Calu3 (cell line): ENCODE results near the gene LRRC8E. TPM values are rescaled to one million over a fixed set of nuclear protein-coding genes. Genes with fewer than 3 reads are reported as not detected.

Experiments used
- BruUV-seq: library from RNA; stranded (reverse); fragments of 400-500 nt; replicated peaks from 2 replicates; lab custom pipeline; 2021; lab: Mats Ljungman, UMichigan
- CTCF ChIA-PET: fragments of 300-600 bp; sonication (Branson Sonifier 250); formaldehyde crosslinking; loops from one replicate; lab custom pipeline; 2022; ENCODE audit warnings: antibody characterized with exemption; lab: Charles Lee
- DNase-seq: peaks from one replicate; pipeline ENCODE4 v3.0.0; 2022
- H3K27ac Mint-ChIP-seq: one replicate; pipeline ENCODE4 v1.8.0; 2022; ENCODE audit warnings: mixed read lengths; ENCODE audit not compliant: unreplicated experiment
- H3K27me3 Mint-ChIP-seq: one replicate; pipeline ENCODE4 v1.8.0; 2022; ENCODE audit warnings: mixed read lengths; ENCODE audit not compliant: unreplicated experiment
- H3K36me3 Mint-ChIP-seq: one replicate; pipeline ENCODE4 v1.8.0; 2022; ENCODE audit warnings: mild to moderate bottlenecking, moderate library complexity, mixed read lengths; ENCODE audit not compliant: insufficient read depth, unreplicated experiment
- H3K4me1 Mint-ChIP-seq: one replicate; pipeline ENCODE4 v1.8.0; 2022; ENCODE audit warnings: mild to moderate bottlenecking, low read depth, mixed read lengths; ENCODE audit not compliant: unreplicated experiment
- H3K4me3 Mint-ChIP-seq: one replicate; pipeline ENCODE4 v1.8.0; 2022; ENCODE audit warnings: mild to moderate bottlenecking, low read depth, moderate library complexity, mixed read lengths; ENCODE audit not compliant: unreplicated experiment
- H3K9me3 Mint-ChIP-seq: one replicate; pipeline ENCODE4 v1.8.0; 2022; ENCODE audit warnings: low read depth, mixed read lengths; ENCODE audit not compliant: unreplicated experiment
- CTCF ChIP-seq: fragments of 200-600 bp; IDR thresholded peaks from one replicate; pipeline ENCODE4 v1.8.0; 2022; ENCODE audit warnings: antibody characterized with exemption; ENCODE audit not compliant: unreplicated experiment
- intact Hi-C: fragments of 100-400 bp; cut with micrococcal nuclease; formaldehyde crosslinking; loops from one replicate; pipeline ENCODE4 v1.10.0; 2022; ENCODE audit not compliant: unreplicated experiment
- total RNA-seq: library from RNA; stranded (reverse); gene quantifications from 2 replicates; pipeline ENCODE4 v1.2.3, GENCODE V29; 2022

The LRRC8E gene
- total RNA-seq, 1 experiment from 2014 or later: 8.0 TPM

DNA sequence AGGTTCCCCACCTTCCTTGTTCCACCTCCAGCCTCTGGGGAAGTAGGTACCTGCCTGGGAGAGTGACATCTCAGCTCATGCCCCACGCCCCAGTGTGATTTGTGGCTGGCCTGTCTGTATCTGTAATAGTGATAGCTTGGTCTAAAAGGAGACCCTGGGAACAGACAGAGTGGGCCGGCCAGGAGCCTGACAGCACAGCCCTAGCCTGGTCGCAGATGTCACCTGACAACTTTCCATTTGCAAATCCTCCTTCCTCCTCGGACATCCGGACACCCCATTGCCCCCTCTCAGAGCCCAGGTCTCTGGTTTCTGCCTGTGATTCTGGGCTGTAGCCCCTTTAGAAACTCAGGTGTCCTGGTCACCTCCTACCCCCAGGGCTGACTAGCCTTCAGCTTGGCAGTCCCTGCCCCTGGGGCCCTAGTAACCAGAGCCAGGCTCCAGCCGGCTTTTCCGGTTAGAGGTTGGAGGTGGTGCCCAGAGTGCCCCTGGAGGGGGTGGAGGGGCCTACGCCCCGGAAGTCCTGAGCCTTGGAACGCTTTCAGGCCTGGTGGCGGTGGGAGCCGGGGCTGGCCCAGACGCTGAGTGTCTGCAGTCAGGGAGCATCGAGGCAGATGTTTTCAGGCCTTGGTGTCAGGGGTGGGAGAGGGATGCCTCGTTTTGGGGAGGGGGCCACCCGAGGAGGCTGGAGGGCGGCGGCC, 6.5 kb downstream of the LRRC8E start:
- CTCF ChIA-PET: interaction anchor here (0.9 kb wide), 1 partner anchor 9 kb away, joined by 3 read pairs; the partner anchor contains the start of gene MAP2K7
- peak overlapping the region; percentile 54 for H3K27ac Mint-ChIP-seq
- peak overlapping the region; percentile 21 for H3K4me3 Mint-ChIP-seq
- BruUV-seq: no TSS peak
- H3K27me3 Mint-ChIP-seq: no peaks in the 10 kb centered on the region
- no peaks in the 10 kb centered on the region for H3K36me3 Mint-ChIP-seq
- DNase-seq: peak; percentile 71
- no peaks in the 10 kb centered on the region for H3K4me1 Mint-ChIP-seq
- intact Hi-C loops: no loop called here
- TF ChIP-seq CTCF: no peak
- H3K9me3 Mint-ChIP-seq: no peaks in the 10 kb centered on the region

- H3K4me1 Mint-ChIP-seq: no peaks in the 10 kb centered on the region
- intact Hi-C loops: no loop called here
- H3K4me3 Mint-ChIP-seq: no peak overlapping the region
- CTCF ChIA-PET: no interaction called here
- no peaks in the 10 kb centered on the region for H3K9me3 Mint-ChIP-seq
- BruUV-seq: no TSS peak
- H3K27me3 Mint-ChIP-seq: no peaks in the 10 kb centered on the region
- H3K27ac Mint-ChIP-seq: no peak overlapping the region
- TF ChIP-seq CTCF: no peak
- no peaks in the 10 kb centered on the region for H3K36me3 Mint-ChIP-seq
- DNase-seq: no peak
Observed at GRCh38 chr19:7895565-7895964, 7.3 kb downstream of the LRRC8E start.

DNA sequence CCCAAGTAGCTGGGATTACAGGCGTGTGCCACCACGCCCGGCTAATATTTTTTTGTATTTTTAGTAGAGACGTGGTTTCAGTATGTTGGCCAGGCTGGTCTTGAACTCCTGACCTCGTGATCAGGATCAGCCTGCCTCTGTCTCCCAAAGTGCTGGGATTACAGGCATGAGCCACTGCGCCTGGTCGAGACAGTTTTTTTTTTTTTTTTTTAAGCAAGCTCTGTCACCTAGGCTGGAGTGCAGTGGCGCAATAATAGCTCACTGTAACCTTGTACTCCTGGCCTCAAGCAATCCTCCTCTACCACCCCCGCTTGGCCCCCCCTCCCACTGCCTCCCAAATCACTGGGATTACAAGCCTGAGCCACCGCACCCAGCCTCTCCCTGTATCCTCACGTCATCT, 9.0 kb downstream of the LRRC8E start:
- no peak overlapping the region for H3K27ac Mint-ChIP-seq
- no peak for DNase-seq
- H3K4me3 Mint-ChIP-seq: no peak overlapping the region
- no peaks in the 10 kb centered on the region for H3K27me3 Mint-ChIP-seq
- H3K36me3 Mint-ChIP-seq: peaks cover under 1% of the 10 kb centered on the region
- CTCF ChIA-PET: interaction anchor here (0.7 kb wide), 1 partner anchor 46 kb away, joined by 5 read pairs; the partner anchor contains the start of gene TIMM44
- H3K9me3 Mint-ChIP-seq: no peaks in the 10 kb centered on the region
- no peak for TF ChIP-seq CTCF
- BruUV-seq: no TSS peak
- H3K4me1 Mint-ChIP-seq: no peaks in the 10 kb centered on the region
- intact Hi-C loops: no loop called here

GRCh38 chr19:7898967-7899366, 10.7 kb downstream of the LRRC8E start:
- H3K27ac Mint-ChIP-seq: no peak overlapping the region
- no TSS peak for BruUV-seq
- H3K4me3 Mint-ChIP-seq: no peak overlapping the region
- peaks cover 16% of the 10 kb centered on the region for H3K36me3 Mint-ChIP-seq
- CTCF ChIA-PET: no interaction called here
- no peaks in the 10 kb centered on the region for H3K4me1 Mint-ChIP-seq
- no peaks in the 10 kb centered on the region for H3K27me3 Mint-ChIP-seq
- H3K9me3 Mint-ChIP-seq: no peaks in the 10 kb centered on the region
- DNase-seq: no peak
- intact Hi-C loops: no loop called here
- no peak for TF ChIP-seq CTCF
